ENCODE measurements around the gene SLC38A3.
A peak's percentile ranks its signal among the peaks of the same experiment; 100 is the strongest.
"Not testable (repeated sequence)": the region's sequence is repeated elsewhere in the genome, so short reads cannot be mapped to it uniquely, and the experiment has no call there.

SLC38A3 gene

DNA sequence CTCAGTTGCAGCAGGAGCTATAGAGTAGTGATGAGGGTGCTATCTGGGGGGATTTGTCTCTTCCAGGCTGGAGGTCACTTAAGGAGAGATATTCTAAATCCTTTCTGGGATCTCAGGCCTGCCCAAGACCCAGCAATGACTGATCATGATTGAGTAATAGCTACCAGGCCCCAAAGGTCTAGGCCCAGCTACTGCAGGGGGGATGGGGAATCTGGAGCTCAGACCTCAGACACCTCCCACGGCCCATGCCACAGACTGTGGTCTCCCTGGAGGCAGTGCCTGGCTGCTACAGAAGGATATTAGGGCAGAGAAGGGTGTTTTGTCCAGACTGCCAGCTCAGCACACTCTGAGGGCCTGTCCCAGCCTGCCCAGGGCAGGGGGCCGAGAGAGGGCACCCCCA lies 6.9 kb downstream of the SLC38A3 start:
- DNase-seq, result peak; percentile 47

DNA sequence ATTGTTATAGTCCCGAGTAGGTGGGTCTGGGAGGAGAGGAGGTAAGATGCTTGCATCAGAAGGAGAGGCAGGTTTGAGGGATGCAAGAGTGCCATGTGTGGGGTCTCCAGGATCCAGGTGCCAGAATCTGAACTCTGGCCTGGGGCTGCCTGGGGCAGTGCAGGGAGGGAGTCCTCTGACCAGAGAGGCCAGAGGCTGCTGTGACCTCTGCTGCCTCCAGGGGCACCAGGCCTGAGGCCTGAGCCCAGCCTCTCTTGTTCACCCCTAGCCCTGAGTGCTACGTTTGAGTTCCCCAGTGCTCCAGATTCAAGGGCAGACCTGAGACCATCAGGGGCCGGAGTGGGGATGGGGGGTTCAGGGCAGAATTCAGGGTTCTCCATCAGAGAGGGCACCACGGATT lies 7.4 kb downstream of the SLC38A3 start:
- DNase-seq, result no peak

DNA sequence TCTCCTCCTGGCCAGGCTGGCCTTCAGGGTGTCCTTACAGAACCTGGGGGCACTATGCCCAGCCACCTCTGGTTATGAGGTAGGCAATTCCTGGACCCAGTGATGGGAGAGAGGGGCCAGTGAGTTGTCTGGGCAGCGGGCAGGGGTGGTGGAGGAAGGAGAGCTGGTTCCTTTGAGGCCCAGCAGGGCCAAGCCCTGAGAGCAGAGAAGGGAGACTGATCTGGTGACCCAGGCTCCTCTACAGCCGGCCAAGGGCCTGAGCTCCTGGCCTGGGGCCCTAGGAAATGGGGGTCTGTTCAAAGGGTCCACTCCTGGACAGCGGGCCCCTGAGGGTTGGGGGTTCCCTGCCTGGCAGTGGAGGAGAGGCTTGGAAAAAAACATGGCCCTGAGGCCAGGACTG lies 7.9 kb downstream of the SLC38A3 start:
- DNase-seq, result no peak

DNA sequence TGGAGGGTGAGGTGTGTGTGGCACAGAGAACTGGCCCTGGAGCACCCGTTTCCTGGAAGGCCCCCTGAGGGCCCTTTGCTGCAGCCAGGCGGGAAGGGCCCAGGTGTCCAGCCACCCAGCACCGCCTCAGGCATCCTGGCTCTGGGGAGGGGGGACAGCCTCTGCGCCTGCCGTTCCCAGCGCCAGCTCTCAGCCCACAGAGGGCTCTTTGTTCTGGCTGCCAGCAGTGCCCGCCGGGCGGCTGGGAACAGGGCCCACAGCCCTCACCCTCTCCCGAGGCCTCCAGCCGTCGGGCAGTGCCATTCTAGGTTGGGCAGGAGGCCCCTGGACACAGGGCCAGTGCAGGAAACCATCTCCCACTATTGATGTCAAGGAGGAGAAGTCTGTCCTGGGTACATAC lies 8.3 kb downstream of the SLC38A3 start:
- no peak for DNase-seq

DNA sequence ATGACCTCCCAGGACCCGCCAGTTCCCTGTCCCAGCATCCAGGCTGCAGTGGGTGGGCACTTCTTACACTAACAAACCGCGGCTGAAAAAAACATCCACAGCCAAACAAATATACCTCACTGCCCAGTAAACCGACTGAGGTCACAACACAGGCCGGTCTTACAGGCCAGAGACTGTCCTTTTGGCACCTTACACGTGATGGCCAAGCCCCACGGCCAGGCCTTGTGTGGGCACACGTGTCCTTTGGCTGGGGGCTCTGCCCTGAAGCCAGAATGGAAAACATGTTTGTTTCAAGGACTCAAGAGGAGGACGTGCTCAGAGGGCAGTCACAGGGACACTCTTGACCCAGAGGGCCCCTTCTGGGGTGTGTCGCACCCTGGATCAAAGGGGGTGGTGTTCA lies 9.8 kb downstream of the SLC38A3 start:
- no peak for DNase-seq

DNA sequence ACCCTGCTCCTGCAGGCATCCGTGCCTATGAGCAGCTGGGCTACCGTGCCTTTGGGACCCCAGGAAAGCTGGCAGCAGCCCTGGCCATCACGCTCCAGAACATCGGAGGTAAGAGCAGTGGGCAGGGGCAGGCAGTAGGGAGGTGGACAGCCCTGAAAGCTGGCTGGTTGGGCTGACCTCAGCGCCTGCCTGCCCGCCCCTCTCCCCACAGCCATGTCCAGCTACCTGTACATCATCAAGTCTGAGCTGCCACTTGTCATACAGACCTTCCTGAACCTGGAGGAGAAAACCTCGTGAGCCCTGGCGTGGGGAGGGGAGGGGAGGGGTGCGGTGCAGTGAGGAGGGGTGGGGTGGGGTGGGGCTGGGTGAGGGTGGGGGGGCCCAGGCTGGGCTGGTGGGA lies 10.5 kb downstream of the SLC38A3 start:
- DNase-seq, result no peak

DNA sequence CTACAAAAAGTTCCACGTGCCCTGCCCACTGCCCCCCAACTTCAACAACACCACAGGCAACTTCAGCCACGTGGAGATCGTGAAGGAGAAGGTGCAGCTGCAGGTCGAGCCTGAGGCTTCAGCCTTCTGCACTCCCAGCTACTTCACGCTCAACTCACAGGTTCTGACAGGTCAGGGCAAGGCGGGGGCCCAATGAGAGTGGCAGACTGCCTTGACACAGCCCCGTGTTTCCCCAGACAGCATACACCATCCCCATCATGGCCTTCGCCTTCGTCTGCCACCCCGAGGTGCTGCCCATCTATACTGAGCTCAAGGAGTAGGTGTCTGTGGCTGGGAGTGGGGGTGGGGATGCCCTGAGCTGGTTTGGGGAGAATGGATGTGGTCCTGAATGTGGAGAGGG lies 12.6 kb downstream of the SLC38A3 start:
- DNase-seq, result no peak

DNA sequence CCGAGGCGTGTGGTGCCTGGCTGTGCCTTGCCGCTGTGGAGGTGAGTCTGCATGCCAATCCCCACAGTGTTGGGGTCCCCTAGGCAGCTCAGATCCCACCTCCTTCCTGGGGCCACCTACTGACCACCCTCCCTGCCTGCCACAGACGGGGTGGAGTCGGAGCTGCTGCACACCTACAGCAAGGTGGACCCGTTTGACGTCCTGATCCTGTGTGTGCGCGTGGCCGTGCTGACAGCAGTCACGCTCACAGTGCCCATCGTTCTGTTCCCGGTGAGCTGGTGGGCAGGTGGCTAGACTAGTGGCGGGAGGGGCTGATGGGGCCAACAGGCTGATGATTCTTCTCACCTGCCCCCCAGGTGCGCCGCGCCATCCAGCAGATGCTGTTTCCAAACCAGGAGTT lies 13.4 kb downstream of the SLC38A3 start:
- DNase-seq, result no peak

DNA sequence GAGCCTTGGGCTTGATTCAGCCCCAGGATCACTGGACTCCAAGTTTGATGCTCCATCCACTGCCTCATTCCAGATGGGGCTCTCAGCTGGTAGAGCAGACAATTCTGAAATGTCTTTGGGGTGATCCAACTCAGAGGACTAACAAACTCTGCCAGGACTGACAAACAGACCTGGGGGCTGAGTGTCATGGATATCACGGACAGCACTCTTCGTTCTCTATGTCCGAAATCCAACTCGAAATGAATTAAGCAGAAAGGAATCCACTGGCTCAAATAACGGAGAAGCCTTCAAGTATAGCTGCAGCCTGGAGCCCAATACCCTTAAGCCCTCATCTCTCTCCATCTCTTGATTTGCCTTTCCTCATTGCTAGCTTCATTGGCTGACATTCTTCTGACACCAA lies 14.2 kb downstream of the SLC38A3 start:
- no peak for DNase-seq

DNA sequence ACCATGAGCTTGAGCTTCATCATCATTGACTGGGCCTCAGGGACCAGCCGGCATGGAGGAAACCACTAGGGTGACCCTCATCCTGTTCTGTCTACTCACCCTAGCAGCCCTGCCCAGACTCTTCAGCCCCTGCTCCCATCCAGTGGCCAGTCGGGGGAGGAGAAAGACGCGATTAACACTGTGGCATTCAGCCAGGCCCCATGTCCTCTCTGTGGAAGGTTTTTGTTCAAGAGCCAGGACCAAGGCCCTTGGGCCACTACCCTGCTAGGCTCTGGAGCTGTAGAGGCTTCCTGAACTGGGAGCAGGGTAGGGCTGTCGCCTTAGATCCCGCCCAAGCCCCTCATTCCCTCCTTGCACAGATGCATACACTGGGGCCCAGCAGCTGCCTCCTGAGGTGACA lies 15.0 kb downstream of the SLC38A3 start:
- DNase-seq, result no peak

DNA sequence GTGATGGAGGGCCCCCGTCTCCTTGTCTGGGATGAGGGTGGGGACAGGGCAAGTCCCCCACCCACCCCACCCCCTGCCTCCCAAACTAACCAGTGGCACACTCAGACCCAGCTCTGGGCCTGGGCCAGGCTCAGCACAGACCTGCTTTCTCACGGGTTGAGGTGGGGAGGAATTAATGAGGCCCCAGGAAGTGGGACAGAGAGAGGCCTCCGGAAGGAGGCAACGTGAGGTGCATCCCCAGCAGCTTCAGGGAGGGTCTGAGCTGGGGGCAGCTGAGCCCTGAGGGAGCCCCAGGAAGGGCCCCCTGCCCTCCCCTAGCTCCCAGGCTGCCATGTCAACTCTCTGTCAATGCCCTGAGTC lies 16.0 kb downstream of the SLC38A3 start:
- no peak for DNase-seq

DNA sequence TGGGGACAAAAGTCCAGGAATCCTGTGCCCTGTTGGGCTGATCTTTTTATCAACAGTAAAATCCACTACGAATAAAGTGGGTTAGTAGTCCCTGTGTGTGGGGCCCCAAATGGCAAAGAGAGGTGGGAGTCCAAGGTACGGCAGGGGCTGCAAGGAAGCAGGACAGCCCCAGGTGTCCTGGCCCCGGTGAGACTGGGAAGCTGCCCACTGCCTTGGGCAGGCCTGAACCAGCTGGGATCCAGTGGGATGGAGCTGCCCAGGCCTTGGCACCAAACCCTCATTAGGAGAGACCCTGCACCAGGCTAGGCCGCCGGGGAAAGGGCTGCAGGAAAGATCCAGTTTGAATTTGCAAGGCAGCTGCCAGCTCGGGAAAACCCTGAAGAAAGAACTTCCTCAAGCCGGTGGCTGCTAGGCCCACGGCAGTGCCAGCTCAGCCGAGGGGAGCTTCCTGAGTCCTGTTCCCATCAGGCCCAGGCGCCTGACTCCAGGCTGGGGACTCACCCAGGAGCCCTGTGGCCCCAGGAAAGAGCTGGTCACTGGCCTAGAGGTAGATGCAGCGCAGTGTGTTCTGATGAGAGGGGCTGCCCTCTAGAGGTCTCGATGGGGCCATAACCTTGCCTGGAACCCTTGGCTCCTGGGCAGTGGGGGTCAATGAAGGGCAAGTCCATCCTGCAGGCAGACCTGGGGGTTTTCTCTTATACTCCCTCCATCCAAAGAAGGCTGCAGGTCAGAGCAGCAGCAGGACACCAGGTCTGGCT lies 16.5 kb downstream of the SLC38A3 start:
- no peak for DNase-seq

DNA sequence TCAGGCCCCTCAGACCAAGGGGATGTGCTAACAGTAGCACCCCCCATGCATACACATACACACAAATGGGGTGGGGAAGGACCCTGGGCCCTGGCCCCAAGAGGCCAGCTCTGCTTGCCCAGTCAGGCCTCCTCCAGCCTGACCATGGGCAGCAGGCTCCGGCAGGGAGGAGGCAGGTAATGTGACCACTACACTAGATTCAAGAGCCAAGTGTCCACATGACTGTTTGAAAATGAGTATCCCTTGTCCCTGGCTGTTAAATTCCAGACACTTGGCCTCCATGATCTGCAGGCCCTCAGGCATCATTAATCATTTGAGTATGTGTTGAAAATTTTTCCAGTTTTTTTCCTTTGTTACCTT lies 17.1 kb downstream of the SLC38A3 start:
- no peak for DNase-seq

DNA sequence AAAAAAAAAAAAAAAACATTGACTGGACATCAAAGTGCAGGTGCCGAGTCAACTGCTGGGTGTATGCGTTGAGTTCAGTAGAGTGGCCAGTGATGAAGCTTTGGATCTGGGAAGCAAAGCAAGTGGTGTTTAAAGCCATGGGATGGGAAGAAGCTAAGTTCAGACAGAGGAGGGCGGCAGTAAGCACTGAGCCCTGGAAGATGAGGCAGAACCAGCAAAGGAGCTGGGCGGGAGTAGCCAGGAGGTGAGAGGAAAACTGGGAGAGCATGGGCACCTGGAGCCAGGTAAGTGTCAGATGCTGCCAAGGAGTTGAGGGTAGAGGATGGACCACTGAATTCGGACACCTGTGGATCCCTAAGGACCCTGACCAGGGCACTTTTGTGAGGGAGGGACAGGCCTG lies 19.6 kb downstream of the SLC38A3 start:
- no peak for DNase-seq

DNA sequence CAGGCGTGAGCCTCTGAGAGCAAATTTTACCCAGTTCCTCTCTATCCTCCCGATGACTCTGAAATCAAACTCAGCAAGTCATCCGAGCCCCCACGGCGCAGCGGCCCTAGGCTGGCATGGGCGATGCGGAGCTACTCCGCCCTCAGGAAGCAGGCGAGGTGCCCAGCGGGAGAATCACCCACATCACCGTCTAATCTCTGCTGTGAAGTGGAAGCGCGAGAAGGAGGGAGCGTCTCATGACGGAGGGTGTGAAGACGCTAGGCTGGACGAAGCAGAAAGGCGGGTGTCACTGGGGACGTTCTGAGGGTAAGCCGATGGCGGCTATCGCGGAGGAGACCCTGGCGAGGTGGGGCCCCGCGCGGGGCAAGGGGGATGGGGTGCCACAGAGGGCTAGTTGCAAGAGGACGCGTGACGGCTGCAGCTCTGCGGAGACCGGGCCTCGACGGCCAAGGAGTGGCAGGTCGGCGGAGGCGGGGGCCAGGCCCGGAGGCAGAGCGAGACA lies 21.9 kb downstream of the SLC38A3 start:
- peak; percentile 58 for DNase-seq

DNA sequence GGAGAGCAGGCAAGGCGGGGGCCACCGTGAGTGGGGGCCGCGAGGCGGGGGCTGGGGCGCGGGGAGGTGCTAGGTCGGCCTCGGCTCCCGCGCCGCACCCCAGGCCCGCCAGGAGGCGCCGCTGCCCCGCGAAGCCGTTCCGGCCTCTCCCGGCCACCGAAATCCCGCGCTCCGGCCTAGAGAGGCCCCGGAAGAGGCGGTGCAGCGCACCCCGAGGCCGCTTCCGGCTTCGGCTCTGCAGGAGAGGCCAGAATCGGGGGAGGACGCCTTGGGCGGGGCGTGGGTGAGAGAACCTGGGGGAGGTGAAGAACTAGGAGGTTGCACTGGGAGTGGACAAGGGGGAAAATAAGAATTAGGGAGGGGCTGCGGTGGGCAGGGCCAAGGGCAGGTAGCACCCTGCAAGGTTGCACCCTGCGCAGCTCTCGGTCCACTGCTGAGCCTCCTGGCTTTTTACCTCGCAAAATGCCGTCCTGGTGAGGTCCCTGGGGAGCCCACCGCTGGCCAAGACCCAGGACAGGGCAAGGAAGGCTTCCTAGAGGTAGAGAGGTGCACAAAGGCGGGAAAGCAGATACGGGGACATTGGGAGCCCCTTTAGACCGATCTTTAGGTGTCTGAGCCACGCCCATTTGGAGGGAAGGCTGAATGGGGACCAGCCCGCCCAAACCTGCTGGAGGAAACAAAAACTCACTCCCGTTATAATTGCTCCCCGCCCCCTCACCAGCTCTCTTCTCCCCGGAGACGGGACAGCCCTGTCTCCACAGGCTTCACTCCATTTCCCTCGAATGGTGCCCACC lies 22.5 kb downstream of the SLC38A3 start:
- DNase-seq, result peak; percentile 94

DNA sequence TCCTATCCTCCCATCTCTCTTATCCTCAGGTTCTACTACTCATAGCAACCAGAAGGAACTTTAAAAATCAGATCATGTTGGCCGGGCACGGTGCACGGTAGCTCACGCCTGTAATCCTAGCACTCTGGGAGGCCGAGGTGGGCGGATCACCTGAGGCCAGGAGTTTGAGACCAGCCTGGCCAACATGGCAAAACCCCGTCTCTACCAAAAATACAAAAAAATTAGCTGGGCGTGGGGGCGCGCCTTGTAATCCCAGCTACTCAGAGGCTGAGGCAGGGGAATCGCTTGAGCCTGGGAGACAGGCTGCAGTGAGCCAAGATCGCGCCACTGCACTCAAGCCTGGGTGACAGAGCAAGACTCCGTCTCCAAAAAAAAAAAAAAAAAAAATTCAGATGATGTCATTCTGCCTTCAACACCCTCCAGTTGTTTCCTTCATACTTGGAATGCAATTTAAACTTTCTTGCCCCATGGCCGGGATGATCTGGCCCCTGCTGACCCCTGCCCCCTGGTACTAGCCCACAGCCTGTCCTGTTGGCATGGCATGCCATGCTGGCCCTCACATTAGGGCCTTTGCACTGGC lies 23.2 kb downstream of the SLC38A3 start:
- not testable (repeated sequence) for DNase-seq

DNA sequence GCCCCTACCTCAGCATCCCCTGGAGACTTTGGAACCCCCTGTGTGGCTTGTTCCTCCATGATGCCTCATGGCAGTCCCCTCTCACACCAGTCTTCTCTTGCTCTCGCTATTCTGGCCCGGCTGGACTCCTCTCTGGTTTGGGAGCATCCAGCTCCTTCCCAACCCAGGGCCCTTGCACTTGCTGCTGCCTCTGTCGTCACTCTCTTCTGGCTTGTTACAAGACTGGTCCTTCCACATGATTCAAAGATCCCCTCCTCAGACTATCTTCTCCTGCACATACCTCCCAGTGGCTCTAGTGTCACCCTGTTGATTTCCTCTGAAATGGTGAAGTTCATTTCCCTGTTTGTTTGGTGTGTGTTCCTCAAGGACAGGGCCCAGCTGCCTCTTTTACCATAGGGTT lies 24.4 kb downstream of the SLC38A3 start:
- no peak for DNase-seq

DNA sequence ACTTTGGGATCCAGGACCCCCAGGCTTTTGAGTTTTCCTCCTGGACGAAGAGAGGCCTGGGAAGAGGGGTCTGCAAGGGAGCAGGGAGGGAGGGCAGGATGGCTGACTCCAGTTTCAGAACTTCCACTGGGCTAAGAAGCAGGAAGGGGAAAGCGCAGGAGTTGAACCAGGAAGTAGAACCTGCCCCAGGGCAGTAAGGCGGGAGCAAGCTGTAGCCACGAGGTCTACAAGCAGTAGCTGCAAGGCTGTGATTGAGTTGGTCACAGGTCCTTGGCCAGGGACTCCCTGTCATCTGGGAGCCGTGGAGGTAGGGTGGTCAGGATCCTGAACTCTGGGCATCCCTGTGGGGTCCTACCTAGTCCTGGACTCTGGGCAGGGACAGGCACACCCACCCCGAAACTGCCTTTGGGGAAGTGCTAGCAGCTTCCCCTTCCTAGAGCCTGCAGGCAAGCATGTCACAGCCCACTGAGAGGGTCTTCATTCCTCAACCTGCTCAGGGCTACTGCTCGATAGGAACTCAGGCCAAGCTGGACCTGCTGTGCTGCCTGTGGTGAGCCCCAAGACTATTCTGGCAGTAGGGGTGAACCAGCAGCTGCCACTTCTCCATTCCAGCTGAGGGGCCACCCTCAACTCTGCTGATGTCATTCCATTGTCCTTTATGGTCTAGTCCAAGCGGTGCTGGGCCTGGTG lies 25.2 kb downstream of the SLC38A3 start:
- DNase-seq, result no peak

DNA sequence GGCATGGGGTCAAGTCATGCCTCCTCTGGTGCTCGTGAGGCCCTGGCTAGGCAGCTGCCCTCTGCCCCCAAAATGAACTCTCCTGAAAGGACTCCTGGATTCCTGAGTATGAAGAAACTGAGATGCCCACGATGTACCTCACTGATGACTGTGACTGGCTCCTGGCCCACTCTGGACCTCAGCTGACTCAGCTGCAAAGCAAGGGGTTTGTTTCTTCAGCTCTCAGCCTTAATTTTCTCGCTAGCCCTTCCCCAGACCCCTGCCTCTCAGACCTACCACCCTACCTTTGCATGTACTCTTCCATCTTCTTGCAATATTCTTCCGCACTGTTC lies 25.7 kb downstream of the SLC38A3 start:
- no peak for DNase-seq

DNA sequence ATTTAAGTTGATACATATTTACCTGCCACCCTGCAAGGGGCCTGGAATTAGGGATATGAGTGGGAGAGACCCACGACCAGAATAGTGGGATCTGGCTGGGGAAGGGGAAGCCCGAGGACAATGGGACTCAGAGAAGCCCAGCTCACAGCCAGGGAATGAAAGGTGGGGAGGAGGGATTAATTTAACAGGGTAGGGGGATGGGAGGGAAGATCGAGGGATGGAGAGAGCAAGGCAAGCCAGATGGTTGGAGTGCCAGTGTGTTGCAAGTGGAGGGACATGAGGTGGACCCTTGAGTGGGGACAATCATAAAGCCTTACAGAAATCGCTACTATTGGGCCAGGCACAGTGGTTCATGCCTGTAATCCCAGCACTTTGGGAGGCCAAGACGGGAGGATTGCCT lies 26.5 kb downstream of the SLC38A3 start:
- no peak for DNase-seq

DNA sequence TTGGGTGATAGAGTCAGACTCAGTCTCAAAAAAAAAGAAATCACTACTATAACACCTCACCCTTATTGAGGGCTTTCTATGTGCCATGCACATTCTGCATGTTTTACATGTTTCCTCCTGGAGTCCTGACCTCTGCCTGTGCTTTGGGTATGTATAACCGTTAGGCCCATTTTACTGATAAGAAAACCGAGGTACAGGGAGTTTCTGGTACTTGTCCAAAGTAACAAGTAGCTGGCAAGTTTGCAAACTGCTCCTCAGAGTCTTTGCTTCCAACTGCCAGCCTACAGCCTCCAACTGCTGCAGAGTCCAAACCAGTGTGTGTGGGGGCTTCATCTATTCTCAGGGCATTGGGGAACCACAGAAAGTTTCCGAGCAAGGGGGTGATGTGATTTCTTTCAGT lies 27.2 kb downstream of the SLC38A3 start:
- DNase-seq, result no peak

DNA sequence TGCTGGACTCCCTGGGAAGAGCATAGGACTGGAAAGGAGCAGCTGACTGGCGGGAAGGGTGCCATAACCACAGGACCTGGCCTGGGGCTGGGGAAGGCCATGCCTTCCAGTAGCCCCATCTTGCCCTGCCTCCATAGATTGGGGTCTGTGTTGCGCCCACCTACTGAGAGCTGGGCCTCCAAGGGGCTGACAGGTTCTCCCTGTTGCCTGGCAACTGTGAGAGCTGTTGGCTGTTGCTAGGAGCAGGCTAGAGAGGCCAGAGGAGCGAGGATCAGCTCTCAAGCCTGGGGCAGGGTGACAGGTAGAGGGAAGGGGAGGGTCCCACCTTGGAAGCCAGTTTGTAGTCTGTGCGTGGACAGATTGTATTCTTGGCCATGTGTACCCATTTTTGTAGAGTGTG lies 28.1 kb downstream of the SLC38A3 start:
- no peak for DNase-seq
